ENCODE data around the gene DDA1.

The DDA1 gene

DNA sequence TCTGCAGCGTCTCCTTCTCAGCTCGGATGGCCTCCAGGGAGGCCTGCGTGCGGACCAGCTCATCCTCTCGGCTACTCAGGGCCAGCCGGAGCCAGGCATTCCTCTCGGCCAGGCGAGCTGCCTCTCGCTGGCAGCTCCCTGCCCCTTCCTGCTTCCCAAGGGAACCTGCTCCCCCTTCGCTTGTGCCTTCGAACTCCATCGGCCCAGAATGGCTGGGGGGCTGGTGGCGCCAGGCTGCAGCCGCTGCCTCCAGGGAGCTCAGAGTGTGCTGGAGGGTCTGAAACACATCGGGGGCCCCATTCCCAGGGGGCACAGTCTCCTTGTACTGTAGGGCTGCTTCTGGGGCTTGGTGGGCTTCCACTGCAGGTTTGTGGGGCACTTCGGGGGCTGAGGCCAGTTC lies 46.8 kb upstream of the DDA1 start:
- no peak for DNase-seq (ENCODE audit: low read depth in 1 of 2, low spot score in 1 of 2)
- Histone ChIP-seq H3K27ac (replicated peaks) (no peak overlapping the region), H3K4me3 (replicated peaks; ENCODE audit: insufficient read depth, low read length) (no peak overlapping the region), H3K27me3 (ENCODE audit: insufficient read depth, poor library complexity, severe bottlenecking) (no peaks in the 10 kb centered on the region)
- no peak for TF ChIP-seq GABPA (IDR thresholded peaks at IDR 0.05; ENCODE audit: low read depth)

DNA sequence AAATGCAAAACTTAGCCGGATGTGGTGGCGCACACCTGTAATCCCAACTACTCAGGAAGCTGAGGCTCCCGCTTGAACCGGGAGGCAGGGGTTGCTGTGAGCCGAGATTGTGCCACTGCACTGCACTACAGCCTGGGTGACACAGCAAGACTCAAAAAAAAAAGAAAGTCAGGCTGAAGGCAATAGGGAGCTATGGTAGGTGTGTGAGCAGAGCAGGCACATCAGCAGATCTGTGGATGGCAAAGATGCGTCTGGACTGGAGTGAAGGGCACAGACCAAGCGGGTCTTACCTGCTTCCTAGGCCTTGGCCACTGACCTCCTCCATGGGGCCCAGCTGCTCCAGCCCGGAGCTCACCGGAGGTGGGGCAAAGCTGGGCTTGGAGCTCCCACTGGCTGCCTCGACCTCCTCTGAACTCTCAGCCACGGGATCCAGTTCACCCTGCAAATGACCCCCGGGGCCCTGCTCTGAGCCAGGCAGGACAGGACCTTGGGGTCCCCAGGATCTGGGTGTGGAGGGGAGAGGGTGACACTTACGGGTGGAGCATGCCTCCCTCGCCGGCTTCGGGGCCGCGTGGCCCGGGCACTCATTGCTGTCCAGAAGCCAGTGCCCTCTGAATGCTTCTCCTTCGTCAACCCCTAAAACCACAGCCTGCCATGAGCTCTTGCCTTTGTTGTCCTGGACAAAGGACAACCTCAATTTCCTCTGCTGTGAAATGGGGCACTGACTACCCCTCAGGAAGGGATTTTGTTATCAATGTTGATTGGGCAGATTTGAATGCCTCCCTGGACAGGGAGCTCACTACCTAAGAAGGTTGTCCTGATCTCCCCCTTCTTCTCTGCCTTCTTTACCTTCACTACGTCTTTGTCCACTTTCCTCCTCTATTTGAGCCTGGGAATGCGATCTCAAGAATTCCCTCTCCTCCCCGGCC lies 45.4 kb upstream of the DDA1 start:
- DNase-seq (ENCODE audit: low read depth in 1 of 2, low spot score in 1 of 2), result no peak
- Histone ChIP-seq H3K27ac (replicated peaks) (no peak overlapping the region), H3K4me3 (replicated peaks; ENCODE audit: insufficient read depth, low read length) (no peak overlapping the region), H3K27me3 (ENCODE audit: insufficient read depth, poor library complexity, severe bottlenecking) (no peaks in the 10 kb centered on the region)
- TF ChIP-seq SPI1 (IDR thresholded peaks at IDR 0.05; ENCODE audit: borderline replicate concordance, low read depth) (no peak), POLR2AphosphoS5 (IDR thresholded peaks at IDR 0.05; ENCODE audit: low read depth) (no peak)
- TF ChIP-seq, protein P1, sequence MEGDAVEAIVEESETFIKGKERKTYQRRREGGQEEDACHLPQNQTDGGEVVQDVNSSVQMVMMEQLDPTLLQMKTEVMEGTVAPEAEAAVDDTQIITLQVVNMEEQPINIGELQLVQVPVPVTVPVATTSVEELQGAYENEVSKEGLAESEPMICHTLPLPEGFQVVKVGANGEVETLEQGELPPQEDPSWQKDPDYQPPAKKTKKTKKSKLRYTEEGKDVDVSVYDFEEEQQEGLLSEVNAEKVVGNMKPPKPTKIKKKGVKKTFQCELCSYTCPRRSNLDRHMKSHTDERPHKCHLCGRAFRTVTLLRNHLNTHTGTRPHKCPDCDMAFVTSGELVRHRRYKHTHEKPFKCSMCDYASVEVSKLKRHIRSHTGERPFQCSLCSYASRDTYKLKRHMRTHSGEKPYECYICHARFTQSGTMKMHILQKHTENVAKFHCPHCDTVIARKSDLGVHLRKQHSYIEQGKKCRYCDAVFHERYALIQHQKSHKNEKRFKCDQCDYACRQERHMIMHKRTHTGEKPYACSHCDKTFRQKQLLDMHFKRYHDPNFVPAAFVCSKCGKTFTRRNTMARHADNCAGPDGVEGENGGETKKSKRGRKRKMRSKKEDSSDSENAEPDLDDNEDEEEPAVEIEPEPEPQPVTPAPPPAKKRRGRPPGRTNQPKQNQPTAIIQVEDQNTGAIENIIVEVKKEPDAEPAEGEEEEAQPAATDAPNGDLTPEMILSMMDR (IDR thresholded peaks at IDR 0.05; ENCODE audit: insufficient read depth, low read length), result no peak

DNA sequence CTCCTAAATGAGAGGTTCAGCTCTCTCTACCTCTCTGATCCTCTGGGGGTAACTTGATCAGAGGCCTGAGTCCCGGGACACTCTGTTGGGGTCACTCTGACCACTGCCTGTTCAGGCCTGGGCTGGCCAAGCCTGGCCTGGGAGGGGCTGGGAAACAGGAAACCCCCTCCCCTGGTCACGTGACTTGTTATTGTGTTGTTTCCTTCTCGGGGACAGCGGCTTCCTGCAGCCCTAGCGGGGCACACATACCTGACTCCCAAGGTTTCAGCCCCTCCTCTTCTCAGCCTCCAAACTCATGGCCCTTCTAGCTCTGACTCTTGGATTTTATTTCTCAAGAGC lies 44.8 kb upstream of the DDA1 start, which contains the start of gene USHBP1:
Gene USHBP1, minus strand, starts transcription at position 105 of the 339 bp plus-strand sequence. CDS start 446 bp downstream, outside the sequence.
- TF ChIP-seq, protein P2, sequence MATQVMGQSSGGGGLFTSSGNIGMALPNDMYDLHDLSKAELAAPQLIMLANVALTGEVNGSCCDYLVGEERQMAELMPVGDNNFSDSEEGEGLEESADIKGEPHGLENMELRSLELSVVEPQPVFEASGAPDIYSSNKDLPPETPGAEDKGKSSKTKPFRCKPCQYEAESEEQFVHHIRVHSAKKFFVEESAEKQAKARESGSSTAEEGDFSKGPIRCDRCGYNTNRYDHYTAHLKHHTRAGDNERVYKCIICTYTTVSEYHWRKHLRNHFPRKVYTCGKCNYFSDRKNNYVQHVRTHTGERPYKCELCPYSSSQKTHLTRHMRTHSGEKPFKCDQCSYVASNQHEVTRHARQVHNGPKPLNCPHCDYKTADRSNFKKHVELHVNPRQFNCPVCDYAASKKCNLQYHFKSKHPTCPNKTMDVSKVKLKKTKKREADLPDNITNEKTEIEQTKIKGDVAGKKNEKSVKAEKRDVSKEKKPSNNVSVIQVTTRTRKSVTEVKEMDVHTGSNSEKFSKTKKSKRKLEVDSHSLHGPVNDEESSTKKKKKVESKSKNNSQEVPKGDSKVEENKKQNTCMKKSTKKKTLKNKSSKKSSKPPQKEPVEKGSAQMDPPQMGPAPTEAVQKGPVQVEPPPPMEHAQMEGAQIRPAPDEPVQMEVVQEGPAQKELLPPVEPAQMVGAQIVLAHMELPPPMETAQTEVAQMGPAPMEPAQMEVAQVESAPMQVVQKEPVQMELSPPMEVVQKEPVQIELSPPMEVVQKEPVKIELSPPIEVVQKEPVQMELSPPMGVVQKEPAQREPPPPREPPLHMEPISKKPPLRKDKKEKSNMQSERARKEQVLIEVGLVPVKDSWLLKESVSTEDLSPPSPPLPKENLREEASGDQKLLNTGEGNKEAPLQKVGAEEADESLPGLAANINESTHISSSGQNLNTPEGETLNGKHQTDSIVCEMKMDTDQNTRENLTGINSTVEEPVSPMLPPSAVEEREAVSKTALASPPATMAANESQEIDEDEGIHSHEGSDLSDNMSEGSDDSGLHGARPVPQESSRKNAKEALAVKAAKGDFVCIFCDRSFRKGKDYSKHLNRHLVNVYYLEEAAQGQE (IDR thresholded peaks at IDR 0.05; ENCODE audit: insufficient replicate concordance, low read depth), result no peak
- TF ChIP-seq POLR2AphosphoS5 (IDR thresholded peaks at IDR 0.05; ENCODE audit: low read depth) (no peak), SPI1 (IDR thresholded peaks at IDR 0.05; ENCODE audit: borderline replicate concordance, low read depth) (no peak)
- TF ChIP-seq, protein P1 (IDR thresholded peaks at IDR 0.05; ENCODE audit: insufficient read depth, low read length), result no peak
- Histone ChIP-seq H3K27ac (replicated peaks) (no peak within 1 kb of the TSS), H3K4me3 (replicated peaks; ENCODE audit: insufficient read depth, low read length) (no peak within 1 kb of the TSS), H3K27me3 (ENCODE audit: insufficient read depth, poor library complexity, severe bottlenecking) (no peaks in the 10 kb centered on the region)
- no peak for DNase-seq (ENCODE audit: low read depth in 1 of 2, low spot score in 1 of 2)

DNA sequence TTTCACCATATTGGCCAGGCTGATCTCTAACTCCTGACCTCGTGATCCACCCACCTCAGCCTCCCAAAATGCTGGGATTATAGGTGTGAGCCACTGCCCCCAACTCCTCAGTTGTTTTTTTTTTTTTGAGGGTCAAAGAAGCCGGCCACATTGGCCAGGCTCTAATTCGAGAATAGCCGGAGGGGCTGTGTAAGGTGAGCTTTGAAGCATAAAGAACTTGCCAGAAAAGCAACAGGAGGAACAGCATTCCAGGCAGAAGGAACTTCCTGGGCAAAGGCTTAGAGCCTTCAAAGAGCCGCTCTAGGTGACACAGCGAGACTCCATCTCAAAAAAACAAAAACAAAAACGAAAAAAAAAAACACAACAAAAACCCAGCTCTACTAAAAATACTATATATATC lies 43.3 kb upstream of the DDA1 start:
- no peak for DNase-seq (ENCODE audit: low read depth in 1 of 2, low spot score in 1 of 2)
- no peak overlapping the region for H3K4me3 ChIP-seq (replicated peaks; ENCODE audit: insufficient read depth, low read length)
- no peaks in the 10 kb centered on the region for H3K27me3 ChIP-seq (ENCODE audit: insufficient read depth, poor library complexity, severe bottlenecking)
- H3K27ac ChIP-seq (replicated peaks), result peak overlapping the region; percentile 25
- TF ChIP-seq, protein P1 (IDR thresholded peaks at IDR 0.05; ENCODE audit: insufficient read depth, low read length), result no peak
- TF ChIP-seq, protein P2 (IDR thresholded peaks at IDR 0.05; ENCODE audit: insufficient replicate concordance, low read depth), result no peak
- TF ChIP-seq POLR2AphosphoS5 (IDR thresholded peaks at IDR 0.05; ENCODE audit: low read depth), result no peak
- TF ChIP-seq GABPA (IDR thresholded peaks at IDR 0.05; ENCODE audit: low read depth), result no peak
- no peak for TF ChIP-seq SPI1 (IDR thresholded peaks at IDR 0.05; ENCODE audit: borderline replicate concordance, low read depth)

All from HL-60 (cell line).